Fibroblast of skin of right quadriceps (primary cell): Measurements from ENCODE around the gene DDX41.

ENCODE experiments used
- DNase-seq: peaks from one replicate; pipeline ENCODE4 v3.0.0-alpha.2; 2013

Gene DDX41

DNA sequence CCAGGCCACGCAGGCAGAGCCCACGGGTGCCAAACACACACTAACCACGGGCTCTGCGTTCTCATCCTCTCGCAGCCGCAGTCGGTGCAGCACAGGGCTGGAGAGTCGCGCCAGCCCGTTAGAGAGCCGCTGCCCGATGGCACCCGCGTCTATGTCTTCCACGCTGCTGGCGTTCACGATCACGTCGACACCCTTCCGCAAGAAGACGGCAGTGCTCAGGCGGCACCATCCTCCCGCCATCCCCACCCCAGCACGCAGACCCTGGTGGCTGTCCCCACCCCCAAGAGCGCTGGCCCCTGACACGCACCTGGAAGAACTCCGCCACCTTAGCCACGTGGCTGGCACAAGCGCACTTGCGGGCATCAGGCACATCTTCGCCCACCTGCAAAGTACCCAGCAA is 49.3 kb downstream of the DDX41 start:
- no peak for DNase-seq

DNA sequence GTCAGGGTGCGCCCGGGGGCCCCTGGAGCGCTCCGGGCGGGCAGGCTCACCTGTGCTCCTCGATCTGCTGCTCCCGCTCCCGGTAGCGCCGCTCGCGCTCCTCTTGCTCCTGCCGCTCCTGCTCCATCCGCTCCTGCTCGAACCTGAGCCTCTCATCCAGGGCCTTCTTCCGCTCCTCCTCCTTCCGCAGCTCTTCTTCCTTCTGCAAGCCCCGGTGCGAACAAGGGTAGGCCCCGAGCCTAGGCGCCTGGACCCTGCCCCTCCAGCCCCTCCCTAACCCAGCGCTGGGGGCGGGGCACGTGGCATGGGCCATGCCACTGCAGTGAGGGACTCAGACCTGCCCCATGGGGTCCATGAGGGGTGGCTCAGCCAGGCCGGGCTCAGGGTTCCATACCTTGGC is 49.9 kb downstream of the DDX41 start:
- DNase-seq: no peak

DNA sequence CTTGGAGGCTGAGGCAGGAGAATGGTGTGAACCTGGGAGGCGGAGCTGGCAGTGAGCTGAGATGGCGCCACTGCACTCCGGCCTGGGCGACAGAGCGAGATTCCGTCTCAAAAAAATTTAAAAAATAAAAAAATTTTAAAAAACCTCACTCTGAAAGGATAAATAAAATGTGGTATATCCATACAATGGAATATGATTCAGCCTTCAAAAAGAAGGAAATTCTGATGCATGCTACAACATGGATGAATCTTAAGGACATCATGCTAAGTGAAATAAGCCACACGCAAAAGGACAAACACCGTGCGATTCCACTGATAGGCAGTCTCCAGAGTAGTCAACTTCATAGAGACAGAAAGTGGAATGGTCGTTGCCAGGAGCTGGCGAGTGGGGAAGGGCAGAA is 51.7 kb downstream of the DDX41 start:
- DNase-seq: no peak

DNA sequence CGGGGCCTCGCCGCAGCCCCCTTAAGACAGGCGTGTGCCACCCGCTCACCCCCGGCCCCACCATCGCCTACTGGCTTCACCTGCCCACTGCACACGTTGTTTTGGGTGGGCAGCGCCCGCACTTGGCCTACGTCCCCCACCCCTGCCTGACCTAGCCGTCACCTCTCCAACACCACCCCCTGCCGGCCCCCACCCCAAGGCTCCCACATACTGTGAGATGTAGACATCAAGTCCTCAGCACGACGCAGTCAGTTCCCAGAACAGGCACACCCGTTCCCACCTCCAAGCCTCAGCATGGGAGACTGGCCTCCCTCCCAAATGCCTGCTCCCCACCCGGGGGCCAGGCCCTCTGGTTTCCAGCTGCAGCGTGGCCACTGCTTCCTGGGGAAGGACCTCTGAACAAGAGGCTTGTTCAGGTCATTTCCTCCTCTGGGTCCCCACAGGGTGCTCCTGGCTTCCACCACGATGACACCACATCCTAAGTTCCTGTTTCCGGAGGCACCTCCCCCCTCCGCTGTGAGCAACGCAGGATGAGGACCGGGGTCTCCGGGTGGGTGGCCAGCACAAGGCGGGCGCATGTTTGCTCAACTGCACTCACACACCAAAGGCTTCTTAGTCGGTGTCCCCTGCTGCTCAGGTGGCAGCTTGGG is 54.6 kb downstream of the DDX41 start:
- no peak for DNase-seq
